T-helper 9 cell (primary cell): Measurements from ENCODE around the gene NTN4.
"Not testable (repeated sequence)": the region's sequence is repeated elsewhere in the genome, so short reads cannot be mapped to it uniquely, and the experiment has no call there.

Experiments
- DNase-seq: peaks from one replicate; pipeline ENCODE4 v3.0.0-alpha.2; 2020

Gene NTN4

DNA sequence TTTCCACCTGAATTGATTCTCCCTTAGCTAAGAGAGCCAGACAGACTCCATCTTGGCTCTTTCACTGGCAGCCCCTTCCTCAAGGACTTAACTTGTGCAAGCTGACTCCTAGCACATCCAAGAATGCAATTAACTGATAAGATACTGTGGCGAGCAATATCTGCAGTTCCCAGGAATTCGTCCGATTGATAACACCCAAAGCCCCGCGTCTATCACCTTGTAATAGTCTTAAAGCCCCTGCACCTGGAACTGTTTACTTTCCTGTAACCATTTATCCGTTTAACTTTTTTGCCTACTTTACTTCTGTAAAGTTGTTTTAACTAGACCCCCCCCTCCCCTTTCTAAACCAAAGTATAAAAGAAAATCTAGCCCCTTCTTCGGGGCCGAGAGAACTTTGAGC is 44.5 kb downstream of the NTN4 start:
- not testable (repeated sequence) for DNase-seq

DNA sequence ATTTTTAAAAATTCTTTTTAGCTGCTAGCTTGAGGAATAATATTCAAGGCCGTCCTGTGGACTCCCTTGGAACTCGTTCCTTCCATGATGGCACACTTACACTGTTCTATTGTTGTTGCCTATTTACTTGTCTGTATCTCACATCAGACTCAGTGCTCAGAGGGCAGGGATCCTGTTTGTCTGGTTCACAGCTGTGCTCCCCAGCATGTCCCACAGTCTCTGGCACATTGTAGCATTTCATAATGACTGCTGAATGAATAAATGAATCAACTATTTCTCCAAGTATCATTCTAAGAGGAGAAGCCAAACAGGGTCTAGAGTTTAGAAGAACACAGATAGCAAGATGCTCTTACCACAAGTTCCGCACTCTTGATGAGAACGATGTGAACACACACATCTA is 48.0 kb downstream of the NTN4 start:
- no peak for DNase-seq

DNA sequence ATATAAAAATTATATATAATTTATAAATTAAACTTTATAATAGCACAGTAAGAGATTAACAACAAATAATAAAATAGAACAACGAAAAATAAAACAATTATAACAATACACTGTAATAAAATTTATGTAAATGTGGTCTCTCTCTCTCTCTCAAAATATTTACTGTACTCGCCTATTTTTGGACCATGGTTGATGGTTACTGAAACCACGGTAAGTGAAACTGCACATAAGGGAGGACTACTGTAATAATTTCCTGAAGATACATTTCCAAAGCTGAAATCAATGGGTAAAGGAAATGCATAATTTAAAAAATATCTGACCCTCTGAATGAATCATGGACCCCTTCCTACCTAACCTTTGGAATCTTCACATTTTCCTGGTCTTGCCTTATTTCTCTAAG is 48.9 kb downstream of the NTN4 start:
- DNase-seq, result no peak

DNA sequence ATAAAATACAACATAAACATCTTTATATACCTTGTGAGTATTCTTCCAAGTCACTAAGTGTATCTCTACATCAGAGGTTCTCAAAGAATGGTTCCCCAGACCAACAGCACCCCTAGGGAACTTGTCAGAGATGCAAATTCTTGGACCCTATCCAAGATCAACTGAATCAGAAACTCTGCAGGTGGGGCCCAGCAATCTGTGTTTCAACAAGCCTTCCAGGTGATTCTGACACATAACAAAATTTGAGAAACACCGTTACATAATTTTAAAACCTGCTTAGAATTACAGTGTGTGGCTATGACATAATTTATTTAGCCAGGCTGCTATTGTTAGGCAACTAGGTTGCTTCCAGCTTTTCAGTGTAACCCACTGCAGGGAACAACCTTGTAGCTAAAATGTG is 49.8 kb downstream of the NTN4 start:
- DNase-seq, result no peak

DNA sequence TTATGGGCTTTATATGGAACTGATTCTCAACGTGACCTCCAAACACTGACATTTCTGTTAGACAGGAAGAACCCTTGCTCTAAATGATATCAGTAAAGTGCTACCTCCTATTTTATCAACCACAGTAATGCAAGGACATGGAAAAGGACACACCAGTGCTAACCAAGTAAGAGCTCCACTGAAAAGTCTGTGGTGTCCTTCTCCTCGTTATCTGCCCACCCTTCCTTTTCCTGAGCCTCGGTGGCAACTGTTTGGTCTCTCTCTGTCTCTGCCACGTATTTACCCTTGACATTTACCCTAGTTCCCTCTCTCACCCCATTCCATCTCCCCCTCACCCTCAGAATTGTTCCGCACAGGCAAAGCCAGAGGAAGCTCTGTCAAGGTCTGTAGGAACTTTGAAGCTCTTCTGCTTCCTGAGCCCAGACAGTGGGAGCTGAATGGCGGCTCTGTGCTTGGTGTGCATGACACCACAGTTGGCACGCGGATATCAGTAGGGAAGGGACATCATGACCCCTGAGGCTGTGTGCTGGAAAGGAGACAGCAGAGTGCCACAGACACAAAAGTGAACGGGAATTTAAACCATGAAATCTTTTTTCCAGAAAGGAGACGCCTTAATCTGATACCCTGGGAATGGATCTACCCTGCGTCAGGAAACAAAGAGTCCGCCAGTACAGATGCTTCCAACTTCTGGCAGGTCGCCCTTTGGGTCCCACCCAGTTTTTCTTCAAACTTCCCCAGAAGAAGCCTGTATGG is 50.8 kb downstream of the NTN4 start:
- DNase-seq, result no peak

DNA sequence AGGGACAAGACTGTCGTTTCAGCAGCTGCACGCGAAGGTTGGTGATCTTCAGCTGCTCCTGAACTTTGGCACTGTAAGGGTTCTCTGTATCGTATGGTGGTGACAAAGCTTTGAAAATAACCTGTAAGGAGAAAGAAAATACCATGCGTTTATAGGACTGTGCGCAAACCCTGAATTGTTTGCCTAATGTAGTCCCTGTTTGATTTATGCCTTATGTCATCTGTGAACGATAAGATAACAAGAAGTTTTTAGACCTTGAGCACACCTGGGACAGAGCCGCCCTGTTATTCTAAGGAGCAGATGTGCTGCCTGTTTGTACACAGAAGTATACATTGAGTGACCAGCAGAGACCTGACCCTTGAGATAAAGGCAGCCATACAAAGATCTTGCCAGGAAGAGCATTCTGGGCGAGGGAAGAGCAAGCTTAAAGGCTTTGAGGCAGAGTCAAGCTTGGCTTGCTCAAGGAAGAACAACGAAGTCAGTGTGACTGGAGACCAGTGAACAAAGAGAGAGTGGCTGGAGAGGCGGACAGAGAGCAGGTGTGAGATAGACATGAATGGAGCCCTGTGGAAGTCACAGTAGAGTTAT is 52.4 kb downstream of the NTN4 start:
- DNase-seq, result no peak

DNA sequence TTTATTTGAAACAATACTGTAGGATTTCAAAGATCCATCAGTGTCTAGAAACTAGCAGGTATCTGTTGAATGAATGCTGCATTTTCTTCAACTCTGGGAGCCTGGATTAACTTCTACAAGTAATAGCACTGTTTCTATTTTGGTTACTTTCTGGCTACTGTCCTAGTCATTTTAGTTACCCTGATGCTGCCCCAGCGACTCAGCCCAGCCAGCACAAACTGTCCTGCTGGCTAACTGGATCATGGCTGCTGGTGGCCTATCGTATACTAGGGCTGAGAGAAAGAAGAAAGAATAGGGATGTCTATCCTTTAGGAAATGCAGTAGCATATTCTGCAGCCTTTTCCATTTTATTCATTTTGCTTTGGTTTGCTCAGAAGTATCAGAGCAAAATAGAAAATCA is 53.9 kb downstream of the NTN4 start:
- no peak for DNase-seq

DNA sequence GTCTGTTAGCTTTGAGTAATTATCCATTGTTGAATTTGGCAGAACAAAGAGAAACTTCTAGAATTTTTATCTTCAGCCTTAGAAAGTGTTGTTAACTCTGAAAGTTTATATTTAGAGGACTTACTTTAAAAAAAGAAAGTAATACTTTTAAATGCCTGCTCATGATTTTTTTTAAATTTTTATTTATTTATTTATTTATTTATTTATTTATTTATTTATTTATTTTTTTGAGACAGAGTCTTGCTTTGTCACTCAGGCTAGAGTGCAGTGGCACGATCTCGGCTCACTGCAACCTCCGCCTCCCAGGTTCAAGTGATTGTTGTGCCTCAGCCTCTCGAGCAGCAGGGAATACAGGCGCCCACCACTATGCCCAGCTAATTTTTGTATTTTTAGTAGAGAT is 54.8 kb downstream of the NTN4 start:
- not testable (repeated sequence) for DNase-seq

DNA sequence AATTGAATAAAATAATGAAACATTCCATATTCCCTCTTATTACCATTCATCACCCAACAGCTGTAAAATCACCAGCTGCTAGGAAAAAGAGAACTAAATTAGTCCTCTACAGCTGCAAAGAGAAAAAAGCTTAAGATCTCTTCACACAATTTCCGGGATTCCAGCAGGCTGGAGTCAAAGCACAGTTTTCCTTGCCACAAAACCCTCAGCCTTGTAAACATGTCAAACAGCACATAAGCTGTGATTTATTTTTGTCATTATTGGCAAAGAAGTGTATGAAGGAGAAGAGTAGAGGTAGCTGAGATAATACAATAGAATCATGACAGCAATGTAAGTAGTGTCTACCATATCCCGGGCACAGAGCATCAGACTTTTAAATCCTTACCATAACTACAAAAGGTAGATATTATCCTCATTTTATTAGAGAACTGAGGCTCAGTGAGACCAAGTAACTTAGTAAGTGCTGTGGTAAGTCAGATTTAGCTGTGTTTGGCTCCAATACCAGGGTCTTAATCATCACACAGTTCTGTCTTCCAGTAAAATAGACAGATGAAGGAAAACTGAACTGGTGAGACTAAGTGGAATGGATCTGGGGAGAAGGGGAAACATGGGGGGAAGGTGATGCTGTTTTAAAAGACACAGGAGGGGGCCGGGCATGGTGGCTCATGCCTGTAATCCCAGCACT is 57.3 kb downstream of the NTN4 start:
- no peak for DNase-seq

DNA sequence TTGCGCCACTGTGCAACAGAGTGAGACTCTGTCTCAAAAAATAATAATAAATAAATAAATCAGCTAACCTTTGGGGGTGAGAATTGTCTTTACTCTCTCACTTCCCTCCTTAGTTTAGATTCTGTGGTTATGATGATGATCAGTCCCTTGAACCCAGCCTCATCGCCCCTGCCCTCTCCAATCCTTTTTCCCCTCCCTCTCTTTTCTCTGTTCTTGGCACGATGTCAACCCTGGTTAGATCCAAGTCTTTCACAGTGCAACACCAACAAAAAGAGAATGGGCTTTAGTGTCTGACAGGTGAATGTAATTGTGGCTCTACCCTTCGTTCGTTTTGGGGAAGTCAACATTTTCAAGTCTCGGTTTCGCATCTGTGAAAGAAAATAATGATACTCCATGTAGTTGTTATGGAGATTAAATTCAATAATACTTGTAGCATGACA is 59.0 kb downstream of the NTN4 start:
- DNase-seq, result no peak

DNA sequence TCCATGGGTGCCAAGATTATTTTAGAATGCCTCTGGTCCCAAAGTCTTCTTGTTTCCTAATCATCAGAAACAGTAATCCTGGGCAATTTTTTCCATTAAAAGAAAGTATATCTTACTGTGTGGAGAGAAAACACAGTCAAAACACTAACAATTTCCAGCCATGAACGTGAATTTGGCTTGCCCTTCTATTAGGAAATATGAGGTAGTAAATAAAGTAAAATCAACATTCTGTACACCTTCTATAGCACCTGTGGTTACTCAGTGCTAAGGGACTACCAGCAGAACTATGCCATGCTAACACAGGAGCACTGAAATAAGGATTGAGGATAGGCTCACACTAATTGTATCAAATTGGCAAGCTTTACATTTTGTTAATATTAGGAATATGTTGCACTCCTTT is 60.1 kb downstream of the NTN4 start:
- no peak for DNase-seq

DNA sequence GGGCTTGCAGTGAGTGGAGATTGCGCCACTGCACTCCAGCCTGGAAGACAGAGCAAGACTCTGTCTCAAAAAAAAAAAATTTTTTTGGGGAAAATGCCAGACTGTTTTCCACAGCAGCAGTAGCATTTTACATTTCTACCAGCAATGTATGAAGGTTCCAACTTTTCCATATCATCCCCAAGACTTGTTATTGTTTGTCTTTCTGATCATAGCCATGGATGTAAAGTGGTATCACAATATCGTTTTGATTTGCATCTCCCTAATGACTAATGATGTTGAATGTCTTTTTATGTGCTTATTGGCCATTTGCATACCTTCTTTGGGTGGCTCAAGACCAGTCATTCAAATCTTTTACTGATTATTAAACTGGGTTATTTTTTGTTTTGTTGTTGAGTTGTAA is 63.7 kb downstream of the NTN4 start:
- DNase-seq, result no peak

DNA sequence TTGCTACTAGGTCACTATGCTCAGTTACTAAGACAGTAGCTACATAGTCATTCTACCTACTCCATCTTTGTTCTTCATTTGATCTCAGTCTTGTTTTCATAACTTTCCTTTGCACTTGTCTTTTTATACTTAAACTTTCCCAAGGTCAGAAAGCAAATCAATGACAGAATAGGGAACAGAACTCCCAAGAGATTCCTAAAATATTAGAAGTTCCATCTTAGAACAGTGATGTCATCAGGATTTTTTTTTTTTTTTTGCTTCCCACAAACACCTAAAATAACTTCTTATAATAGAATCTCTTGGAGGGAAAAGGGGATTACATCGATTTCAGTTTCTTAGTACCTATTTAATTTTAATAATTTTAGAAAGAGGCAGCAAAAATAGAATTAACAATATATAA is 65.8 kb downstream of the NTN4 start:
- DNase-seq, result no peak

DNA sequence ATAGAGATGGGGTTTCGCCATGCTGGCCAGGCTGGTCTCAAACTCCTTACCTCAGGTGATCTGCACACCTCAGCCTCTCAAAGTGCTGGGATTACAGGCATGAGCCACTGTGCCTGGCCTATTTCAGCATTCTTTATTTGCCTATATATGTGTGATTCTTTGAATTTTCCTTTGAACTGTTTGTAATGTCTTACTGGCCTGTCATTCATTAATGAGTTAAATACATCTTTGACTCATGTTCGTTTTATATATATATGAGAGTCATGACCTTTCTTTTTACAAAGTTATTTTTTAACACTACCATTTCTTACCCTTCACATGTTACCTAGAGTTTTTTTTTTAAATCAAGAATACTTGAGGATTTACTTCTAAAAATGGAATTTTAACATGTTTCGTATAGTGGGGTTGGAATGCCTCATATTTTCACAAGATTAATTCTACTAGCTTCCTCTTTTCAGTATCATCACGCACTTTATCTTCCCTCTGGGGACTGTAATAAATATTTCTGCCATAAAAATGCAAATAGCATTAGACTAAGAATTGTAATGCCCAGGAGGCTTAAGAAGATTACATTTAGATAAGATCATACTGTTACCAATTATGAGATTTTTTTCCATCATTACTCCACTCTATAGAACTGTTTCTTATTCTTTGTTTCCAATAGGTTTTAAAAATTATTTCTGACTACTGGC is 66.7 kb downstream of the NTN4 start:
- DNase-seq, result no peak

DNA sequence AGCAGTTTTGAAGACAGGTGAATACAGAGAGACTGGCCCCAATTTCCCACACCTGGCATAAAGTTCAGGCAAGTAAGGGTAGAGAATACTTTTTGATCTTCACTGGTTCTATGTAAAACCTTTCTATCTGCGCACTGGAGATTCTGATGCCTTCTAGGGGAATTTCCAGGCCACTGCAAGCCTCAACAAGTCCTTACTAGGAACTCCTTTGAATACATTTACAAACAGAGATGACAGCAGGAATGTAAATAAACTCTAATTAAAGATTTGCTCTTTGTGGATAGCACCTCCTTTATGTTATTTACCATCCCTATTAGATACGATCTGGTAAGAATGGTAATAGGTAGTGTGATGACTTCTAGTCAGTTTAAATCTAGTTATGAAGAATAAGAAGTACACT is 69.2 kb downstream of the NTN4 start:
- no peak for DNase-seq

DNA sequence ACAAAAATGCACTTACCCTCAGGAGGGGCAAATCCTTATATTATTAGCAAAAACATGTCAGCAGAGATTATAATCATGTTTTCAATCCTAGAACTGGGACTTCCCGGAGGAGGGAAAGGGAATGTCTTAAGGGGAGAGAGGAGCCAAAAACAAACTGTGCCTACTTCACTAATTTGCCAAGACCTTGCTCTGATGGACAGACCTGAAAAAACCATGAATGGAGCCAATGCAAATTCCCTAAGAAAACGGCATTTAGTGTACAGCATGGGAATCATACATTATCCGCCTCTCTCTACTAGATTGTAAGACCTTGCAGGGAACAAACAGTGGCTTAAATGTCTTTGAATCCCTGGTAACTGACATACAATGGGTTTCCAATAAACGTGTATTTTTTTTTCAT is 70.4 kb downstream of the NTN4 start:
- DNase-seq, result no peak

DNA sequence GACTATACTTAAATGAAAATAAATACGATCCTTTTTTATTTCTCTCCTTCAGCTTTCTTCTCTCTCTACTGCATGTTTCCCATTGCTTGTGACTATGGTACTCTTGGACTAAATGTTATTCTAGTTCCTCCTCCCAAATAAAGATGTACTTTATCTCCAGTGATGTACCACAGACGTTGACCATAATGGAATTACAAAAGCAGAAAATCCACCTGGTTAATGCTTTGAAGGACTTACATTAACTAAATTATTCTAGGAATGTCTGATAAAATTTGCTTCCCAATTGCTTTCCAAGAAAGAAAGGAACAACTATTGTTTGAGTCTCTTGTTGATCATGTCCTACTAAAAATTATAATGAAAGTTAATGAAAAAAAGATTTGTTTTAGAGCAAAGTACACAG is 71.8 kb downstream of the NTN4 start:
- no peak for DNase-seq

DNA sequence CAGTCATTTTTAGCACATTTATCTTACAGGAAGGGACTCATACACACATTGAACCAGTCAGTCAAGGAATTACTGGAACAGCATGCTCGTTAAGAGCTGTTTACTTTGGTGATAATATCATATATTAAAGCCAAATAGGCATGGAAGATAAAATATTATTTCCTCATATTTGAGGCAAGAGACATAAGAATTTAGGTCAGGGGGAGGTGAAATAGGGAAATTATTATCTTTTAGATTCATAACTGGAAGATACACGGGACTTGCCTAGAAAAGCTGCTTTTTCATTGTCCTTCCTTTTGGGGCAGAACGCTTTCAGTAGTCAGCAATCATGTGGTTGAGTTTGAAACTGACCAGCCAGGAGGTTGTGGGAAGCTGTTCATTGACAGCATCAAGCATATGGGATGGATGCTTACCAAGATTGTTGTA is 72.5 kb downstream of the NTN4 start:
- no peak for DNase-seq

DNA sequence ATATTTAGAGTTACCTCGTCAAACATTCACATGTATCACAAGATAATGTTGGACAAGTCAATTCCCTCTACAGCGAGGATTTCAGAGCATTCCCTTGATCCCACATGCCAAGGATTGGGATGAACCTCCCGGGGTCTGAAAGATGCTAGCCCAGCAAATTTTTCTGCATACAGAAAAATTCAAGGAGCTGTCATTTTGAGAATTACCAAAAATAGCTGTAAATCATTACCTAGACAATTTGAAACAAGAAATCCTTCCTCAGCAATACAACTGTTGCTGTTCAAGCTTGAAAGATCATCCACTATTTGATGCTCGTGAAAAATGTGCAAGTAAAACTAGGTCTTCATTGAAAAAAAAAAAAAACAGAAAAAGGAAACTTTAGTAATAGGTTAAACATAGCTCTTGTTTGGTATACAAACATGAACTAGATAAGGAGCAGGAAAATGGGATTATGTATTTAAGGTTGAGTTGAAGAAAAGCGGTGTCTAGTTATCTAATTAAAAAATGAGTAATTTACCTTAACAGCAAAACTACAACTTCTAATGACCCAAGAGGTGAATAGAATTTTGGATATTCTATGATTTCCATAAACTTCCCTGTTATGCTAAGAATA is 73.1 kb downstream of the NTN4 start:
- DNase-seq, result no peak

DNA sequence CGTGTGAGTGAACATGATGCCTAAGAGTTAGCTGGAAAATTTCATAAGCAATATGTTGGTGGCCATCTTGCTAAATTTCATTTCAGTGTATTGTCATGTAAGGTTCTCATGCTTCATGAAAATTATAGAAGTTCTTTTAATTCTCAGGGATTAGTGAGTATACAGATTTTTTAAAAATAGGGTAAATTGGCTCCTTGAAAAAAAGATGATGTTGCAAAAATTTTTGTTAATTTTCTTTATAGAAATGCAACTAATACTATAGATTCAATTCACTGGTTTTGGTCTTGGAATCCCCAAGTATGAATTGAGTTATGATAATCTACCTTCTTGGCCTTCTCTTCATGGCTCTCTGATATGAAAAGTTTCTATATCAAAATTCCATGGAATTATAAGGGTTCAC is 75.4 kb downstream of the NTN4 start:
- no peak for DNase-seq

DNA sequence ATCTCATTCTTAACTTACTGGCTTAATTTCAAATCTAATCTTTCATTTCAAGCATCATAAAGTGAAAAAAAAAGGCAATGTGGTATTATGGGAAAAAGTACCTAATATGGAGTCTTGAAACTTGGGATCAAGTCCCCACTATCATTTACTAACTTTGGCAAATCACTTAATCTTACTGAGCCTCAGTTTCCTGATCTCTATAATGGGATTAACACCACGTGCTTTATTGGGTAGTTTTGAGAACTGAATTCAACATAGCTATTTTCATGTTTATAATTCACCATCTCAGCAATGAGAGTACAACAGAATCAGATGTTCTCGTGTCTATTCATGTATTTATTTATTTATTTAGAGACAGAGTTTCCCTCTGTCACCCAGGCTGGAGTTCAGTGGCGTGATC is 78.3 kb downstream of the NTN4 start:
- no peak for DNase-seq

DNA sequence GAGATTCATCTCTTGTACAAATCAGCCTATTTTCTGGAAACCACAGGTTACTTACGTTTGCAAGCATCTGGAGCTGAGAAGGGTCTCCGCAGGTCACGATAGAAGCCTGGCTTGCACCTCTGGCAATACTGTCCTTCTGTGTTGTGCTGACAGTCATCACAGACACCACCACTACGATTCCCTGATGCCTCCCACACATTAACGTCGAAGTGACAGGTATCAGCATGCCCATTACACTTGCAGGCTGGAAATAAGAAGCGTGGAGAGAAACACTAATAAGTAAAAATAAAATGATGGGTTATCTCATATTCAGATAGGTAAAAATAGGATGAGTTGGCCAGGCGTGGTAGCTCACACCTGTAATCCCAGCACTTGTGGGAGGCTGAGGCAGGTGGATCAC is 80.2 kb downstream of the NTN4 start:
- no peak for DNase-seq

DNA sequence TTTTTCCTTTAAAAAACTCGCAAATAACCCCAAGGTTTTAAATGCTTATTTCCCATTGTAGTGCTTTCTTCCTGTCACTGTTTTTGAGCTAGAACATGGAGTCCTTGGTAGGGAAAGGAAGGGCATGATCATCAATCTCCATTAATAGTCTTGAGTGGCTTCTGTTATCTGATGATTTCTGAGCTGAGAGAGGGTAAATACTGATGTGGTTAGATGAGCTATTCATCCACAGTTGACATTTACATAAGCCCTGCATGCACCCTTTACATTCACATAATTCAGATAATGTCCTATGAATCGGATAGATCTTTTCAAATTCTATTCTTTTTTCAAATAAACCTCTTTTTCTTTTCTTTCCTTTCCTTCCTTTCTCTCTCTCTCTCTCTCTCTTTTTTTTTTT is 81.4 kb downstream of the NTN4 start:
- DNase-seq, result no peak
